Caco-2 (cell line): ENCODE measurements around the gene ENTPD8. TPM values are rescaled to one million over a fixed set of nuclear protein-coding genes. Genes with fewer than 3 reads are reported as not detected.

Experiments
- BruUV-seq: library from RNA; stranded (reverse); fragments of 400-500 nt; replicated peaks from 2 replicates; lab custom pipeline; 2021; lab: Mats Ljungman, UMichigan
- CTCF ChIA-PET: fragments of 300-600 bp; sonication (Branson Sonifier 250); formaldehyde crosslinking; loops from one replicate; lab custom pipeline; 2022; ENCODE audit warnings: antibody characterized with exemption; lab: Charles Lee
- POLR2A ChIA-PET: fragments of 300-600 bp; sonication (Branson Sonifier 250); formaldehyde crosslinking; loops from one replicate; lab custom pipeline; 2022; ENCODE audit warnings: antibody characterized with exemption; lab: Charles Lee
- DNase-seq, 2 experiments: peaks; one replicate each; pipeline versions ENCODE4 v3.0.0 to v3.0.0-alpha.2; 2020 to 2022
- H3K27me3 ChIP-seq: replicated peaks from 2 replicates; pipeline ENCODE4 v1.6.0; 2011; ENCODE audit warnings: low read length; ENCODE audit not compliant: control insufficient read depth, insufficient read depth
- H3K36me3 ChIP-seq: 2 replicates; pipeline ENCODE4 v1.5.1; 2011; ENCODE audit warnings: low read length; ENCODE audit not compliant: control insufficient read depth, insufficient read depth
- H3K4me1 ChIP-seq: fragments of 250-450 bp; sonication (Bioruptor Pico); 2 replicates; pipeline ENCODE4 v1.5.1; 2020; ENCODE audit warnings: mild to moderate bottlenecking
- H3K4me3 ChIP-seq: 2 replicates; pipeline ENCODE4 v1.5.1; 2011; ENCODE audit warnings: low read depth, mild to moderate bottlenecking, control low read depth, low read length
- H3K9me3 ChIP-seq: fragments of 250-450 bp; sonication (Bioruptor Pico); 2 replicates; pipeline ENCODE4 v1.5.1; 2020; ENCODE audit warnings: mild to moderate bottlenecking, moderate library complexity
- H3K27ac Mint-ChIP-seq: one replicate; pipeline ENCODE4 v1.8.0; 2022; ENCODE audit warnings: mixed read lengths; ENCODE audit not compliant: unreplicated experiment
- H3K27me3 Mint-ChIP-seq: one replicate; pipeline ENCODE4 v1.8.0; 2022; ENCODE audit warnings: mixed read lengths; ENCODE audit not compliant: insufficient read depth, unreplicated experiment
- H3K36me3 Mint-ChIP-seq: one replicate; pipeline ENCODE4 v1.8.0; 2022; ENCODE audit warnings: mild to moderate bottlenecking, mixed read lengths; ENCODE audit not compliant: insufficient read depth, unreplicated experiment
- H3K4me1 Mint-ChIP-seq: one replicate; pipeline ENCODE4 v1.8.0; 2022; ENCODE audit warnings: low read depth, mixed read lengths; ENCODE audit not compliant: unreplicated experiment
- H3K4me3 Mint-ChIP-seq: one replicate; pipeline ENCODE4 v1.8.0; 2022; ENCODE audit warnings: mild to moderate bottlenecking, moderate library complexity, mixed read lengths; ENCODE audit not compliant: unreplicated experiment
- H3K9me3 Mint-ChIP-seq: one replicate; pipeline ENCODE4 v1.8.0; 2022; ENCODE audit warnings: mixed read lengths; ENCODE audit not compliant: unreplicated experiment
- CTCF ChIP-seq, 2 experiments: fragments of 200-600 bp in 1 of 2; IDR thresholded peaks; 1 replicate in 1 of 2; 2 replicates in 1 of 2; pipeline versions ENCODE4 v1.5.1 to v1.8.0; 2011 to 2022; ENCODE audit warnings: antibody characterized with exemption in 1 of 2, control low read depth in 1 of 2, inconsistent platforms in 1 of 2, low read depth in 1 of 2, low read length in 1 of 2, mild to moderate bottlenecking in 1 of 2, moderate library complexity in 1 of 2; ENCODE audit not compliant: insufficient read depth in 1 of 2, severe bottlenecking in 1 of 2, unreplicated experiment in 1 of 2
- intact Hi-C: fragments of 100-400 bp; cut with micrococcal nuclease; formaldehyde crosslinking; loops from one replicate; pipeline ENCODE4 v1.10.0; 2022; ENCODE audit not compliant: unreplicated experiment
- total RNA-seq: library from RNA; stranded (reverse); gene quantifications from 2 replicates; pipeline ENCODE4 v1.2.3, GENCODE V29; 2022

The ENTPD8 gene
- total RNA-seq, 1 experiment from 2014 or later = 8.6 TPM

DNA sequence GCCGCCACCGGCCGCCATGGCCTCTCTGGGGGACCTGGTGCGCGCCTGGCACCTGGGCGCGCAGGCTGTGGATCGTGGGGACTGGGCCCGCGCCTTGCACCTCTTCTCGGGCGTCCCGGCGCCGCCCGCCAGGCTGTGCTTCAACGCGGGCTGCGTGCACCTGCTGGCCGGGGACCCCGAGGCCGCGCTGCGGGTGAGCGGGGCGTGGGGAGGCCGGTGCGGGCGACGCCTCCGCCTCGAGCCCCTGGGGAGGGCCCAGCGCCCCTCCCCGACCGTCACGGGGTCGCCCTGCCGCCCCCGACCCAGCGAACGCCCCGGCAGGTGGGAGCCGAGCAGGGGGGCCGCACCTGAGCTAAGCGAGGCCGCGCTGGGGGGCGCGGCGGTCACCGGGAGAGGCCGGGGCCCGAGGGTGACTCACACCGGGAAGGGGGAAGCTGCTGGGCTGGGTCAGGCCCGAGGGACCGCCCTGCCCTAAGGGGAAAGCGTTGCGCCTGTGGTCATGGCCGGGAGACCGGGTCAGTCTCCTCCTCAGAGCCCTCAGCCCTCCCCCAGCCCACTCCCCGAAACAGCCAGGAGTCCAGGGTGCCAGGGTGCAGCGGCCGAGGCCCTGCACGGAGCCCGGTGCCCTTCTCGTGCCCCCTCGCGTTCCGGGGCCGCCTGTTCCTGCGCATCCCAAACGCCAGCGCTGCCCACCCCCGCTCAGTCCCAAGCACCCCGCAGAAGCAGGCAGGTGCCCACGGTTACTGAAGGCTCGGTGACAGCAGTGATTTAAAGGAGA is 17.5 kb downstream of the ENTPD8 start:
- Histone ChIP-seq H3K36me3 (no peaks in the 10 kb centered on the region), H3K27me3 (no peaks in the 10 kb centered on the region), H3K4me3 (peak overlapping the region; percentile 73), H3K9me3 (no peaks in the 10 kb centered on the region), H3K4me1 (peaks cover 16% of the 10 kb centered on the region)
- peak in 1 of 2 experiments; percentile 56 for DNase-seq
- peak overlapping the region; percentile 35 for H3K27ac Mint-ChIP-seq
- H3K4me3 Mint-ChIP-seq = peak overlapping the region; percentile 78
- no peaks in the 10 kb centered on the region for H3K27me3 Mint-ChIP-seq
- peaks cover 6% of the 10 kb centered on the region for H3K4me1 Mint-ChIP-seq
- H3K36me3 Mint-ChIP-seq = peaks cover 6% of the 10 kb centered on the region
- POLR2A ChIA-PET = interaction anchor here (0.6 to 1.5 kb wide), 9 partner anchors 13 to 223 kb away, joined by 3 to 11 read pairs (median 7); partner anchors contain the start of genes ENTPD8, NELFB, NRARP and NSMF
- no peaks in the 10 kb centered on the region for H3K9me3 Mint-ChIP-seq
- CTCF ChIA-PET = interaction anchor here (0.6 to 2.4 kb wide), 10 partner anchors 18 to 169 kb away, joined by 3 to 40 read pairs (median 10); partner anchors contain the start of genes ENTPD8, NELFB and NRARP
- intact Hi-C loops = loop anchor here (1.0 to 5.0 kb wide), 3 partner anchors 18 to 121 kb away; partner anchors contain the start of genes ENTPD8 and NRARP
- BruUV-seq = no TSS peak
- no peak for TF ChIP-seq CTCF (IDR thresholded peaks at IDR 0.05; ENCODE audit: insufficient read depth in 1 of 2, low read depth in 1 of 2, low read length in 1 of 2, severe bottlenecking in 1 of 2, unreplicated experiment in 1 of 2)

DNA sequence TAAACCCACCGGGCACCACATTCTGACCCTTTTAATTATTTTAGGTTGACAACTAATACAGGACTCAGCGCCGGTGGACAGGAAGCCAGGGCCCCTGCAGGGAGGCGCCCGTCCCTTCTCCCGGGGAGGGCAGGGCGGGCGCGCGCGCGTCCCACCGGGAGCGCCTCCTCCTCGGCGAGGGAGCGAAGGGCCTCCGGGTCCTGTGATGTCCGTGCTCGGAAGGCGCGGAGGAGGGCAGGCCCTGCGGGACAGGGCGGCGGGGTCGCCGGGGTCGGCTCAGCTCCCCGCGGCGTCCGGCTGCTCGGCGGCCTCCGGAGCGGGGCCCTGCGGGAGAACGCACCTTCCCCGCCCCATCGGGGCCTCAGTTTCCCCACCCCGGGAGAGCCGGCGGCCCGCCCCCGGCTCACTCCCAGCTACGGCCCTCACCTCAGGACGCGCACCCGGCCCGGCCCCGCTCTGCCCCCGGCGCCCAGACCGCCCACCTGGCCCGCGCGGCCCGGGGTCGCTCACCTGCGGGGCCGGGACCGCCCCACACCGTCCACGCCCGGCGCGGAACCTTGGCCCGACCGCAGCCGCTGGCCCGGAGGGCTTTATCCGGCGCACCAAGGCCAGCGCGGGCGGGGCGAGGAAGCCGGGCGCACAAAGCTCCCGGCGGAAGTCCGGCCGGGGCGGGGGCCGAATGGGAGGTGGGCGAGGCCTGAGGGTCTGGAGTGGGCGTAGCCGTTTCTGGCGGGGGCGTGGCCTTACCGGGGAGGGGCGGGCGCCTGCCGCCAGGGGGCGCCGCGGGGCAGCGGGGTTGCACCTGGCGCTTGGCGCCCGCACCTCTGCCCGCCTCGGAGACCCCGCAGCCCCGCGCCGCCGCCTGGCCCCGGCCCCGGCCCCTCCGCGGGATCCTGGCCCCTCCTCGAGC is 18.3 kb downstream of the ENTPD8 start, which contains the start of the genes EXD3 and NOXA1:
EXD3 (minus strand) TSS at position 559 of the 910 bp plus-strand sequence. CDS start 27,805 bp downstream, outside the sequence.
NOXA1 (plus strand) TSS at position 790 of the 910 bp plus-strand sequence. CDS start 137 bp downstream, outside the sequence.
- peak within 1 kb of the TSS; percentile 58 for H3K27ac Mint-ChIP-seq
- no peaks in the 10 kb centered on the region for H3K27me3 Mint-ChIP-seq
- TF ChIP-seq CTCF (IDR thresholded peaks at IDR 0.05; ENCODE audit: insufficient read depth in 1 of 2, low read depth in 1 of 2, low read length in 1 of 2, severe bottlenecking in 1 of 2, unreplicated experiment in 1 of 2) = peak; percentile 64 to 67
- peak within 1 kb of the TSS; percentile 73 for H3K4me3 ChIP-seq
- ChIA-PET CTCF (interaction anchor here (0.6 to 2.4 kb wide), 20 partner anchors 10 to 877 kb away, joined by 3 to 40 read pairs (median 6); partner anchors contain the start of genes ENTPD8, MRPL41, NELFB and NOTCH1), POLR2A (interaction anchor here (0.6 to 1.5 kb wide), 10 partner anchors 14 to 222 kb away, joined by 3 to 11 read pairs (median 8); partner anchors contain the start of genes ENTPD8, NELFB, NRARP and NSMF)
- peak within 1 kb of the TSS; percentile 78 for H3K4me3 Mint-ChIP-seq
- DNase-seq = peak; percentile 94 to 97
- no peaks in the 10 kb centered on the region for H3K27me3 ChIP-seq
- H3K4me1 Mint-ChIP-seq = peaks cover 6% of the 10 kb centered on the region
- peaks cover 16% of the 10 kb centered on the region for H3K4me1 ChIP-seq
- BruUV-seq = no TSS peak
- no peaks in the 10 kb centered on the region for H3K9me3 Mint-ChIP-seq
- H3K36me3 Mint-ChIP-seq = peaks cover under 1% of the 10 kb centered on the region
- intact Hi-C loops = loop anchor here (1.0 to 5.0 kb wide), 3 partner anchors 18 to 121 kb away; partner anchors contain the start of genes ENTPD8 and NRARP
- H3K9me3 ChIP-seq = no peaks in the 10 kb centered on the region
- no peaks in the 10 kb centered on the region for H3K36me3 ChIP-seq
